H1 (cell line): ENCODE results near the gene KIF23. TPM values are rescaled to one million over a fixed set of nuclear protein-coding genes. Genes with fewer than 3 reads are reported as not detected.

Source experiments
- CTCF ChIA-PET: fragments of 300-600 bp; sonication (Branson Sonifier 250); formaldehyde crosslinking; loops from one replicate; lab custom pipeline; 2021; ENCODE audit not compliant: partially characterized antibody; lab: Charles Lee
- POLR2A ChIA-PET: fragments of 300-600 bp; sonication (Branson Sonifier 250); formaldehyde crosslinking; loops from one replicate; lab custom pipeline; 2021; ENCODE audit warnings: inconsistent platforms; ENCODE audit not compliant: partially characterized antibody; lab: Charles Lee
- DNase-seq, 2 experiments: peaks; one replicate each; pipeline versions ENCODE4 v3.0.0 to v3.0.0-alpha.2; 2010 to 2022; ENCODE audit warnings: low spot score in 2 of 2, low read depth in 1 of 2, mixed read lengths in 1 of 2
- FAIRE-seq: peaks from 2 replicates; lab custom pipeline; 2011; peaks lifted over from hg19 to GRCh38; lab: Jason Lieb, UNC
- H2AFZ ChIP-seq: 2 replicates; pipeline ENCODE4 v1.8.1; 2012; ENCODE audit warnings: low read length, inconsistent platforms
- H2AK5ac ChIP-seq: 2 replicates; pipeline ENCODE4 v1.6.1; 2013; ENCODE audit warnings: low read depth, low read length
- H2BK120ac ChIP-seq: replicated peaks from 2 replicates; pipeline ENCODE3; 2013; ENCODE audit warnings: low read depth, low read length, inconsistent platforms
- H2BK12ac ChIP-seq: 2 replicates; pipeline ENCODE4 v1.6.1; 2013; ENCODE audit warnings: low read depth, low read length
- H2BK15ac ChIP-seq: 2 replicates; pipeline ENCODE4 v1.6.1; 2013; ENCODE audit warnings: low read length
- H2BK20ac ChIP-seq: 2 replicates; pipeline ENCODE4 v1.6.1; 2013; ENCODE audit warnings: low read length
- H2BK5ac ChIP-seq: 2 replicates; pipeline ENCODE4 v1.6.1; 2013; ENCODE audit warnings: low read depth, low read length
- H3K14ac ChIP-seq: 2 replicates; pipeline ENCODE4 v1.6.1; 2013; ENCODE audit warnings: inconsistent platforms; ENCODE audit not compliant: insufficient read length
- H3K18ac ChIP-seq: 2 replicates; pipeline ENCODE4 v1.6.1; 2013; ENCODE audit warnings: low read length; ENCODE audit errors: extremely low read depth
- H3K23ac ChIP-seq: 2 replicates; pipeline ENCODE4 v1.6.1; 2013; ENCODE audit warnings: inconsistent platforms; ENCODE audit not compliant: insufficient read length
- H3K23me2 ChIP-seq: 2 replicates; pipeline ENCODE4 v1.6.1; 2013; ENCODE audit warnings: low read depth, low read length
- H3K27ac ChIP-seq: 2 replicates; pipeline ENCODE4 v1.6.1; 2011; ENCODE audit warnings: low read depth, low read length, inconsistent platforms
- H3K27me3 ChIP-seq, 4 experiments: replicated peaks in 1 of 4; 1 replicate in 1 of 4; 2 replicates in 3 of 4; pipeline versions ENCODE4 v1.6.1 to v1.8.1; 2011 to 2013; ENCODE audit warnings: low read length in 3 of 4, mild to moderate bottlenecking in 3 of 4, inconsistent platforms in 2 of 4, mixed read lengths in 2 of 4, moderate library complexity in 1 of 4; ENCODE audit not compliant: control insufficient read depth in 3 of 4, insufficient read depth in 3 of 4; ENCODE audit errors: extremely low read depth in 1 of 4
- H3K36me3 ChIP-seq, 4 experiments: 2 replicates each; pipeline versions ENCODE4 v1.6.1 to v1.8.1; 2011 to 2013; ENCODE audit warnings: mild to moderate bottlenecking in 4 of 4, low read length in 3 of 4, moderate library complexity in 2 of 4, control low read depth in 1 of 4, inconsistent platforms in 1 of 4; ENCODE audit not compliant: insufficient read depth in 4 of 4, control insufficient read depth in 2 of 4
- H3K4ac ChIP-seq: replicated peaks from 2 replicates; pipeline ENCODE3; 2013; ENCODE audit warnings: low read length, low read depth, mixed read lengths, inconsistent platforms; ENCODE audit not compliant: insufficient read length
- H3K4me1 ChIP-seq, 4 experiments: replicated peaks in 1 of 4; 1 replicate in 1 of 4; 2 replicates in 3 of 4; pipeline versions ENCODE4 v1.6.1 to v1.8.1; 2011 to 2013; ENCODE audit warnings: low read length in 3 of 4, inconsistent platforms in 2 of 4, mixed read lengths in 1 of 4; ENCODE audit not compliant: insufficient read depth in 4 of 4, control insufficient read depth in 3 of 4
- H3K4me2 ChIP-seq, 2 experiments: 2 replicates each; pipeline versions ENCODE4 v1.6.1 to v1.8.1; 2011 to 2013; ENCODE audit warnings: low read depth in 2 of 2, low read length in 2 of 2, control low read depth in 1 of 2, inconsistent platforms in 1 of 2, mild to moderate bottlenecking in 1 of 2; ENCODE audit not compliant: insufficient read depth in 1 of 2
- H3K4me3 ChIP-seq, 4 experiments: fragments of 200-600, 300-600 bp in 1 of 4; sonication (generic), shearing (Covaris generic), sonication (Bioruptor Twin) in 1 of 4; 2 replicates each; pipeline versions ENCODE4 v1.5.1 to v1.8.1; 2011 to 2016; ENCODE audit warnings: low read length in 4 of 4, low read depth in 3 of 4, control low read depth in 2 of 4, inconsistent platforms in 2 of 4, mild to moderate bottlenecking in 2 of 4, mixed read lengths in 1 of 4, moderate library complexity in 1 of 4; ENCODE audit not compliant: insufficient read depth in 2 of 4; ENCODE audit errors: extremely low read depth in 1 of 4
- H3K56ac ChIP-seq: replicated peaks from 2 replicates; pipeline ENCODE3; 2013; ENCODE audit warnings: low read depth, mild to moderate bottlenecking, mixed read lengths, low read length, inconsistent platforms; ENCODE audit not compliant: insufficient read length
- H3K79me1 ChIP-seq: 2 replicates; pipeline ENCODE4 v1.6.1; 2013; ENCODE audit warnings: low read depth, low read length, control low read depth
- H3K79me2 ChIP-seq, 2 experiments: 2 replicates each; pipeline versions ENCODE4 v1.6.1 to v1.8.1; 2012 to 2013; ENCODE audit warnings: low read length in 2 of 2, mild to moderate bottlenecking in 2 of 2, inconsistent platforms in 1 of 2; ENCODE audit not compliant: insufficient read depth in 2 of 2, control insufficient read depth in 1 of 2
- H3K9ac ChIP-seq, 4 experiments: replicated peaks in 1 of 4; 1 replicate in 1 of 4; 2 replicates in 3 of 4; pipeline versions ENCODE4 v1.6.1 to v1.8.1; 2011 to 2013; ENCODE audit warnings: low read depth in 3 of 4, low read length in 3 of 4, control low read depth in 2 of 4, mild to moderate bottlenecking in 2 of 4, moderate library complexity in 2 of 4, inconsistent platforms in 1 of 4; ENCODE audit errors: extremely low read depth in 1 of 4
- H3K9me3 ChIP-seq, 2 experiments: 2 replicates each; pipeline versions ENCODE4 v1.6.1 to v1.8.1; 2012 to 2013; ENCODE audit warnings: mild to moderate bottlenecking in 2 of 2, moderate library complexity in 2 of 2, control low read depth in 1 of 2, inconsistent platforms in 1 of 2, low read depth in 1 of 2, low read length in 1 of 2, mixed read lengths in 1 of 2; ENCODE audit not compliant: insufficient read depth in 2 of 2
- H4K20me1 ChIP-seq, 2 experiments: replicated peaks in 1 of 2; 2 replicates each; pipeline versions ENCODE3 to v1.8.1; 2011 to 2013; ENCODE audit warnings: inconsistent platforms in 2 of 2, low read length in 2 of 2, mild to moderate bottlenecking in 1 of 2; ENCODE audit not compliant: insufficient read depth in 2 of 2, control insufficient read depth in 1 of 2
- H4K5ac ChIP-seq: 2 replicates; pipeline ENCODE4 v1.6.1; 2013; ENCODE audit warnings: low read length, low read depth, mixed read lengths, inconsistent platforms; ENCODE audit not compliant: insufficient read length
- H4K8ac ChIP-seq: 2 replicates; pipeline ENCODE4 v1.8.0; 2013; ENCODE audit warnings: mild to moderate bottlenecking, moderate library complexity, low read length, inconsistent platforms; ENCODE audit not compliant: insufficient read depth; ENCODE audit errors: extremely low read depth
- H4K91ac ChIP-seq: replicated peaks from 2 replicates; pipeline ENCODE3; 2013; ENCODE audit warnings: low read length, mixed read lengths, inconsistent platforms; ENCODE audit not compliant: insufficient read length
- BACH1 ChIP-seq: IDR thresholded peaks from 2 replicates; pipeline ENCODE4 v1.6.1; 2012; ENCODE audit warnings: low read length, improper control_type of control experiment
- BCL11A ChIP-seq, 2 experiments: IDR thresholded peaks; one replicate each; pipeline ENCODE4 v1.6.1; 2011; ENCODE audit warnings: low read depth in 2 of 2, low read length in 2 of 2, mild to moderate bottlenecking in 2 of 2
- CHD1 ChIP-seq: IDR thresholded peaks from 2 replicates; pipeline ENCODE4 v1.6.1; 2012; ENCODE audit warnings: low read depth, low read length, improper control_type of control experiment
- HDAC2 ChIP-seq, 2 experiments: fragments of 300-600 bp in 1 of 2; sonication (generic) in 1 of 2; IDR thresholded peaks; 2 replicates each; pipeline ENCODE4 v1.6.1; 2011 to 2012; ENCODE audit warnings: low read depth in 2 of 2, low read length in 2 of 2, mild to moderate bottlenecking in 2 of 2, moderate library complexity in 2 of 2, borderline replicate concordance in 1 of 2, inconsistent platforms in 1 of 2
- KDM4A ChIP-seq: IDR thresholded peaks from one replicate; pipeline ENCODE4 v1.7.1; 2012; ENCODE audit warnings: low read depth, mild to moderate bottlenecking, moderate library complexity, low read length, inconsistent platforms; ENCODE audit not compliant: severe bottlenecking
- NRF1 ChIP-seq: IDR thresholded peaks from 2 replicates; pipeline ENCODE4 v1.6.1; 2011; ENCODE audit warnings: mild to moderate bottlenecking, low read depth, low read length, improper control_type of control experiment
- POLR2A ChIP-seq, 2 experiments: IDR thresholded peaks; 1 replicate in 1 of 2; 2 replicates in 1 of 2; pipeline ENCODE4 v1.6.1; 2011; ENCODE audit warnings: low read depth in 2 of 2, low read length in 2 of 2, mild to moderate bottlenecking in 2 of 2; ENCODE audit errors: control extremely low read depth in 1 of 2
- SAP30 ChIP-seq: fragments of 300-600 bp; sonication (generic); IDR thresholded peaks from 2 replicates; pipeline ENCODE4 v1.7.1; 2012; ENCODE audit warnings: low read length, moderate library complexity, mild to moderate bottlenecking, inconsistent platforms; ENCODE audit not compliant: insufficient read depth, insufficient replicate concordance
- SIRT6 ChIP-seq: IDR thresholded peaks from one replicate; pipeline ENCODE4 v1.7.1; 2012; ENCODE audit warnings: low read length, inconsistent platforms
- SIX5 ChIP-seq: IDR thresholded peaks from 2 replicates; pipeline ENCODE4 v1.6.1; 2011; ENCODE audit warnings: mild to moderate bottlenecking, low read depth, low read length
- SP4 ChIP-seq: IDR thresholded peaks from 2 replicates; pipeline ENCODE4 v1.6.1; 2012; ENCODE audit warnings: low read length, inconsistent platforms
- TAF7 ChIP-seq: optimal IDR thresholded peaks from 2 replicates; pipeline ENCODE3; 2011; ENCODE audit warnings: low read depth, mild to moderate bottlenecking, inconsistent platforms, low read length, moderate library complexity, borderline replicate concordance
- WGBS, 2 experiments: shearing (Covaris generic) in 1 of 2; methylation state at CpG; one replicate each; pipeline versions ENCODE4 v1.1.6 to v1.1.7; 2013 to 2015; ENCODE audit warnings: low lambda C conversion rate in 2 of 2, mixed read lengths in 2 of 2, inconsistent platforms in 1 of 2, low coverage in 1 of 2, missing lambda C conversion rate in 1 of 2; ENCODE audit not compliant: insufficient replicate concordance in 2 of 2, insufficient coverage in 1 of 2, insufficient read length in 1 of 2; ENCODE audit errors: extremely low coverage in 1 of 2, missing lambda C conversion rate in 1 of 2; 5-methylcytosine and 5-hydroxymethylcytosine counted together
- polyA plus RNA-seq, 7 experiments: library from polyadenylated mRNA; depleted of rRNA in 3 of 7; stranded (reverse) in 5 of 7; unstranded in 2 of 7; fragments of >200 nt in 5 of 7; fragments of 200-250 nt in 2 of 7; gene quantifications; 1 replicate in 5 of 7; 2 replicates in 1 of 7; 4 replicates in 1 of 7; pipeline versions ENCODE4 v1.2.1 to v1.2.3, GENCODE V29; 2011 to 2013; ENCODE audit warnings: missing spikeins in 2 of 7, mixed read lengths in 2 of 7
- total RNA-seq: library from RNA; stranded (reverse); fragmentation: NEBNext Ultra II Directional; extraction: Animal tissue kit (Norgen Biotek cat#: 25700); gene quantifications from 2 replicates; pipeline ENCODE4 v1.2.1, GENCODE V29; 2021

Gene KIF23
- total and polyA plus RNA-seq, 2 of the 8 experiments (the other 6 are each of a cell fraction or from before 2014, with no cell fraction given): 26.2 to 77.4 TPM

DNA sequence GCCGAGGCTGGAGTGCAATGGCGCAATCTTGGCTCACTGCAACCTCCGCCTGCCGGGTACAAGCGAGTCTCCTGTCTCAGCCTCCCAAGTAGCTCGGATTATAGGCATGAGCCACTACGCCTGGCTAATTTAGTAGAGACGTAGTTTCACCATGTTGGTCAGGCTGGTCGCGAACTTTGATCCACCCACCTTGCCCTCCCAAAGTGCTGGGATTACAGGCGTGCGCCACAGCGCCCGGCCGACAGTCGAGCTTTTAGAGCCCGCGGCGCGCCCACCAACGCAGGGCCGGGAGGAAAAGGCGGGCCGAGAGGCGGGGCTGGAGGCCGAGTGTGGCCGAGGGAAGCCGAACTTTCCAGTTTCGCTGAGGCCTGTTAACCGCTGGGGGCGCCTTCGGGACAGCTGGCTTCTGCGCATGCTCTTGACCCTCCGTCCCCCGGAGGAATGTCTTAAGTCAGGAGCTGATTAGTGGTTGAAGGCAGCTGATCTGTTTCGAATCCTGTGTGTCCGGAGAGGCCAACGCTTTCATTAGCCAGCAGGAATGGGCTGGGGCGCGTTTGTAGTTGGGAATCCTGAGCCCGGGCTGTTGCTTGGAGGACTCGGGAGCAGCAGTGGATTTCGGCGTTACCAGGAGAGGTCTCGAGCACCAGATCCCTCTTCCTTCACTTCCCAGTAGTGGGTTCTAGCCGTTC, 48.5 kb downstream of the KIF23 start:
- CTCF ChIA-PET: interaction anchor here (0.5 to 8.2 kb wide), 22 partner anchors 9 to 1550 kb away, joined by 3 to 70 read pairs (median 3); partner anchors contain the start of gene RPLP1
- H2BK15ac ChIP-seq: no peak overlapping the region; the same call in 1 of the 2 replicates
- peak; percentile 39 to 85 for TF ChIP-seq POLR2A (IDR thresholded peaks at IDR 0.05; ENCODE audit: control extremely low read depth in 1 of 2, low read depth in 2 of 2, low read length in 2 of 2)
- no peak for TF ChIP-seq CHD1
- no peak for TF ChIP-seq SIRT6
- no peak for TF ChIP-seq SAP30
- TF ChIP-seq BACH1: no peak
- TF ChIP-seq TAF7: peak; percentile 64
- TF ChIP-seq SP4: peak; percentile 45; the same call in 1 of the 2 replicates
- no peak for TF ChIP-seq SIX5
- TF ChIP-seq HDAC2 (IDR thresholded peaks at IDR 0.05; ENCODE audit: borderline replicate concordance in 1 of 2, low read depth in 2 of 2, low read length in 2 of 2): no peak
- TF ChIP-seq KDM4A: peak; percentile 26
- peak; percentile 86 for TF ChIP-seq NRF1
- TF ChIP-seq BCL11A (IDR thresholded peaks at IDR 0.05; ENCODE audit: low read depth in 2 of 2, low read length in 2 of 2): no peak

More for the DNA sequence above, 48.5 kb downstream of the KIF23 start:
- peaks cover 0 to 4% (median 2%) of the 10 kb centered on the region in 4 experiments; a peak in 2 of 7 replicates for H3K4me1 ChIP-seq
- peak overlapping the region; percentile 52 to 85 for H3K4me2 ChIP-seq
- no peak overlapping the region for H3K23ac ChIP-seq
- FAIRE-seq (peak; percentile 24), DNase-seq (peak; percentile 96 to 97)
- peak overlapping the region; percentile 43 for H3K56ac ChIP-seq
- H2AK5ac ChIP-seq: no peak overlapping the region
- peak overlapping the region; percentile 83 for H3K27ac ChIP-seq
- H3K79me1 ChIP-seq: no peaks in the 10 kb centered on the region
- H3K14ac ChIP-seq: no peak overlapping the region
- H3K4me3 ChIP-seq: peak overlapping the region; percentile 39 to 61 (median 48)
- peak overlapping the region; percentile 84 for H3K18ac ChIP-seq
- peak overlapping the region; percentile 14 to 73 (median 68) for H3K9ac ChIP-seq
- POLR2A ChIA-PET: interaction anchor here (0.6 to 13.9 kb wide), 9 partner anchors 9 to 840 kb away, joined by 3 to 207 read pairs (median 4); partner anchors contain the start of genes KIF23 and RPLP1
- H3K9me3 ChIP-seq: no peaks in the 10 kb centered on the region
- H4K91ac ChIP-seq: peak overlapping the region; percentile 58
- 18% methylated on average over 45 of the region's 46 CpGs; no CpG with 5 or more reads in 1 of the 2 experiments for WGBS, 2 experiments
- no peak overlapping the region for H2BK120ac ChIP-seq
- no peaks in the 10 kb centered on the region for H3K79me2 ChIP-seq
- H3K23me2 ChIP-seq: 0 out of 2 replicates have a peak, but pooled peaks cover 3% of the 10 kb centered on the region
- peak overlapping the region; percentile 22 for H3K4ac ChIP-seq
- peak overlapping the region; percentile 76; the same call in 1 of the 2 replicates for H2BK5ac ChIP-seq
- peak overlapping the region; percentile 79 for H4K5ac ChIP-seq
- no peak overlapping the region for H2BK12ac ChIP-seq
- peak overlapping the region; percentile 97; the same call in 1 of the 2 replicates for H2AFZ ChIP-seq
- no peaks in the 10 kb centered on the region for H3K27me3 ChIP-seq
- no peaks in the 10 kb centered on the region for H4K20me1 ChIP-seq
- no peak overlapping the region for H2BK20ac ChIP-seq
- no peak overlapping the region for H4K8ac ChIP-seq
- no peaks in the 10 kb centered on the region for H3K36me3 ChIP-seq
